Caco-2 (cell line): ENCODE results near the gene ABHD17C. TPM values are rescaled to one million over a fixed set of nuclear protein-coding genes. Genes with fewer than 3 reads are reported as not detected.

Experiments used
- BruUV-seq: library from RNA; stranded (reverse); fragments of 400-500 nt; replicated peaks from 2 replicates; lab custom pipeline; 2021; lab: Mats Ljungman, UMichigan
- CTCF ChIA-PET: fragments of 300-600 bp; sonication (Branson Sonifier 250); formaldehyde crosslinking; loops from one replicate; lab custom pipeline; 2022; ENCODE audit warnings: antibody characterized with exemption; lab: Charles Lee
- POLR2A ChIA-PET: fragments of 300-600 bp; sonication (Branson Sonifier 250); formaldehyde crosslinking; loops from one replicate; lab custom pipeline; 2022; ENCODE audit warnings: antibody characterized with exemption; lab: Charles Lee
- DNase-seq, 2 experiments: peaks; one replicate each; pipeline versions ENCODE4 v3.0.0 to v3.0.0-alpha.2; 2020 to 2022
- H3K27me3 ChIP-seq: replicated peaks from 2 replicates; pipeline ENCODE4 v1.6.0; 2011; ENCODE audit warnings: low read length; ENCODE audit not compliant: control insufficient read depth, insufficient read depth
- H3K36me3 ChIP-seq: 2 replicates; pipeline ENCODE4 v1.5.1; 2011; ENCODE audit warnings: low read length; ENCODE audit not compliant: control insufficient read depth, insufficient read depth
- H3K4me1 ChIP-seq: fragments of 250-450 bp; sonication (Bioruptor Pico); 2 replicates; pipeline ENCODE4 v1.5.1; 2020; ENCODE audit warnings: mild to moderate bottlenecking
- H3K4me3 ChIP-seq: 2 replicates; pipeline ENCODE4 v1.5.1; 2011; ENCODE audit warnings: low read depth, mild to moderate bottlenecking, control low read depth, low read length
- H3K9me3 ChIP-seq: fragments of 250-450 bp; sonication (Bioruptor Pico); 2 replicates; pipeline ENCODE4 v1.5.1; 2020; ENCODE audit warnings: mild to moderate bottlenecking, moderate library complexity
- H3K27ac Mint-ChIP-seq: one replicate; pipeline ENCODE4 v1.8.0; 2022; ENCODE audit warnings: mixed read lengths; ENCODE audit not compliant: unreplicated experiment
- H3K27me3 Mint-ChIP-seq: one replicate; pipeline ENCODE4 v1.8.0; 2022; ENCODE audit warnings: mixed read lengths; ENCODE audit not compliant: insufficient read depth, unreplicated experiment
- H3K36me3 Mint-ChIP-seq: one replicate; pipeline ENCODE4 v1.8.0; 2022; ENCODE audit warnings: mild to moderate bottlenecking, mixed read lengths; ENCODE audit not compliant: insufficient read depth, unreplicated experiment
- H3K4me1 Mint-ChIP-seq: one replicate; pipeline ENCODE4 v1.8.0; 2022; ENCODE audit warnings: low read depth, mixed read lengths; ENCODE audit not compliant: unreplicated experiment
- H3K4me3 Mint-ChIP-seq: one replicate; pipeline ENCODE4 v1.8.0; 2022; ENCODE audit warnings: mild to moderate bottlenecking, moderate library complexity, mixed read lengths; ENCODE audit not compliant: unreplicated experiment
- H3K9me3 Mint-ChIP-seq: one replicate; pipeline ENCODE4 v1.8.0; 2022; ENCODE audit warnings: mixed read lengths; ENCODE audit not compliant: unreplicated experiment
- CTCF ChIP-seq, 2 experiments: fragments of 200-600 bp in 1 of 2; IDR thresholded peaks; 1 replicate in 1 of 2; 2 replicates in 1 of 2; pipeline versions ENCODE4 v1.5.1 to v1.8.0; 2011 to 2022; ENCODE audit warnings: antibody characterized with exemption in 1 of 2, control low read depth in 1 of 2, inconsistent platforms in 1 of 2, low read depth in 1 of 2, low read length in 1 of 2, mild to moderate bottlenecking in 1 of 2, moderate library complexity in 1 of 2; ENCODE audit not compliant: insufficient read depth in 1 of 2, severe bottlenecking in 1 of 2, unreplicated experiment in 1 of 2
- intact Hi-C: fragments of 100-400 bp; cut with micrococcal nuclease; formaldehyde crosslinking; loops from one replicate; pipeline ENCODE4 v1.10.0; 2022; ENCODE audit not compliant: unreplicated experiment
- total RNA-seq: library from RNA; stranded (reverse); gene quantifications from 2 replicates; pipeline ENCODE4 v1.2.3, GENCODE V29; 2022

ABHD17C gene
- total RNA-seq, 1 experiment from 2014 or later: 25.0 TPM

DNA sequence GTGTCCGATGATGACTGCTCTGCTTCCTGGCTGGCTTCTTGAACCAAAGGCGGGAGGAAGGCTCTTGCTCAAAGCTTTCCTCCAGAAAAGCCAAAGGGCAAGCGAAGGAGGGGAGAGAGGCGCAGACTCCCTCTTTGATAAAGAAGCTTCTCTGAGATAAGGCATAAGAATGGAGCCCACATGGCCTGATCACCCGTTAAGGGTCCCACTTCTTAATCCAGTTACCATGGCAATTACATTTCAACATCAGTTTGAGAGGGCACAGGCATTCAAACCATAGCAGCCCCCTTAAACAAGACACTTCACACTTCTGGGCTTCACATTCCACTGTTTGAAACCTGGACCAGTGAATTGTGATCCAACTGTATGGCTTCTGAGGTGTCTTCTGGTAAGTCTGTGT lies 8.0 kb downstream of the ABHD17C start:
- H3K4me3 Mint-ChIP-seq: no peak overlapping the region
- H3K36me3 Mint-ChIP-seq: peaks cover 8% of the 10 kb centered on the region
- H3K27me3 Mint-ChIP-seq: no peaks in the 10 kb centered on the region
- Histone ChIP-seq H3K4me1 (peaks cover 10% of the 10 kb centered on the region; the same call in 1 of the 2 replicates), H3K27me3 (no peaks in the 10 kb centered on the region), H3K4me3 (no peak overlapping the region), H3K9me3 (no peaks in the 10 kb centered on the region), H3K36me3 (no peaks in the 10 kb centered on the region)
- TF ChIP-seq CTCF (IDR thresholded peaks at IDR 0.05; ENCODE audit: insufficient read depth in 1 of 2, low read depth in 1 of 2, low read length in 1 of 2, severe bottlenecking in 1 of 2, unreplicated experiment in 1 of 2): no peak
- no peak overlapping the region for H3K27ac Mint-ChIP-seq
- DNase-seq: no peak
- intact Hi-C loops: no loop called here
- peaks cover 18% of the 10 kb centered on the region for H3K4me1 Mint-ChIP-seq
- POLR2A ChIA-PET: interaction anchor here (0.6 kb wide), 1 partner anchor 25 kb away, joined by 3 read pairs; no protein-coding TSS in a partner anchor
- no TSS peak for BruUV-seq
- H3K9me3 Mint-ChIP-seq: no peaks in the 10 kb centered on the region
- CTCF ChIA-PET: interaction anchor here (2.3 kb wide), 1 partner anchor 43 kb away, joined by 4 read pairs; no protein-coding TSS in a partner anchor

- no peak overlapping the region for H3K4me3 ChIP-seq
- CTCF ChIA-PET: interaction anchor here (2.3 kb wide), 1 partner anchor 44 kb away, joined by 4 read pairs; no protein-coding TSS in a partner anchor
- no peak for TF ChIP-seq CTCF (IDR thresholded peaks at IDR 0.05; ENCODE audit: insufficient read depth in 1 of 2, low read depth in 1 of 2, low read length in 1 of 2, severe bottlenecking in 1 of 2, unreplicated experiment in 1 of 2)
Observed at GRCh38 chr15:80703965-80704364, 8.9 kb downstream of the ABHD17C start.

GRCh38 chr15:80706161-80706560 lies 11.1 kb downstream of the ABHD17C start:
- no peak overlapping the region for H3K27ac Mint-ChIP-seq
- CTCF ChIA-PET: no interaction called here
- no peak overlapping the region for H3K4me3 Mint-ChIP-seq

More at GRCh38 chr15:80703965-80704364, 8.9 kb downstream of the ABHD17C start:
- H3K36me3 Mint-ChIP-seq: peaks cover 8% of the 10 kb centered on the region
- POLR2A ChIA-PET: no interaction called here
- H3K27ac Mint-ChIP-seq: no peak overlapping the region
- no peaks in the 10 kb centered on the region for H3K9me3 Mint-ChIP-seq
- BruUV-seq: no TSS peak
- peaks cover 11% of the 10 kb centered on the region for H3K4me1 Mint-ChIP-seq
- no peak for DNase-seq
- no peaks in the 10 kb centered on the region for H3K27me3 Mint-ChIP-seq
- Histone ChIP-seq H3K27me3 (no peaks in the 10 kb centered on the region), H3K9me3 (no peaks in the 10 kb centered on the region), H3K36me3 (no peaks in the 10 kb centered on the region), H3K4me1 (peaks cover 10% of the 10 kb centered on the region; the same call in 1 of the 2 replicates)
- no peak overlapping the region for H3K4me3 Mint-ChIP-seq
- intact Hi-C loops: no loop called here

More at GRCh38 chr15:80706161-80706560, 11.1 kb downstream of the ABHD17C start:
- POLR2A ChIA-PET: no interaction called here
- Histone ChIP-seq H3K9me3 (no peaks in the 10 kb centered on the region), H3K27me3 (no peaks in the 10 kb centered on the region), H3K4me1 (peaks cover 15% of the 10 kb centered on the region; the same call in 1 of the 2 replicates), H3K36me3 (no peaks in the 10 kb centered on the region), H3K4me3 (no peak overlapping the region)
- no TSS peak for BruUV-seq
- peaks cover 13% of the 10 kb centered on the region for H3K4me1 Mint-ChIP-seq
- H3K9me3 Mint-ChIP-seq: no peaks in the 10 kb centered on the region
- DNase-seq: no peak
- no peak for TF ChIP-seq CTCF (IDR thresholded peaks at IDR 0.05; ENCODE audit: insufficient read depth in 1 of 2, low read depth in 1 of 2, low read length in 1 of 2, severe bottlenecking in 1 of 2, unreplicated experiment in 1 of 2)
- intact Hi-C loops: no loop called here
- no peaks in the 10 kb centered on the region for H3K36me3 Mint-ChIP-seq
- H3K27me3 Mint-ChIP-seq: no peaks in the 10 kb centered on the region
